GM12872 (cell line): ENCODE data around the gene CYGB.

Experiments
- TF ChIP-seq, protein P1 (sequence below): IDR thresholded peaks from 3 replicates; pipeline ENCODE4 v1.5.1; 2011; ENCODE audit warnings: low read depth, mild to moderate bottlenecking, low read length, moderate library complexity; ENCODE audit not compliant: insufficient read depth

Gene CYGB

DNA sequence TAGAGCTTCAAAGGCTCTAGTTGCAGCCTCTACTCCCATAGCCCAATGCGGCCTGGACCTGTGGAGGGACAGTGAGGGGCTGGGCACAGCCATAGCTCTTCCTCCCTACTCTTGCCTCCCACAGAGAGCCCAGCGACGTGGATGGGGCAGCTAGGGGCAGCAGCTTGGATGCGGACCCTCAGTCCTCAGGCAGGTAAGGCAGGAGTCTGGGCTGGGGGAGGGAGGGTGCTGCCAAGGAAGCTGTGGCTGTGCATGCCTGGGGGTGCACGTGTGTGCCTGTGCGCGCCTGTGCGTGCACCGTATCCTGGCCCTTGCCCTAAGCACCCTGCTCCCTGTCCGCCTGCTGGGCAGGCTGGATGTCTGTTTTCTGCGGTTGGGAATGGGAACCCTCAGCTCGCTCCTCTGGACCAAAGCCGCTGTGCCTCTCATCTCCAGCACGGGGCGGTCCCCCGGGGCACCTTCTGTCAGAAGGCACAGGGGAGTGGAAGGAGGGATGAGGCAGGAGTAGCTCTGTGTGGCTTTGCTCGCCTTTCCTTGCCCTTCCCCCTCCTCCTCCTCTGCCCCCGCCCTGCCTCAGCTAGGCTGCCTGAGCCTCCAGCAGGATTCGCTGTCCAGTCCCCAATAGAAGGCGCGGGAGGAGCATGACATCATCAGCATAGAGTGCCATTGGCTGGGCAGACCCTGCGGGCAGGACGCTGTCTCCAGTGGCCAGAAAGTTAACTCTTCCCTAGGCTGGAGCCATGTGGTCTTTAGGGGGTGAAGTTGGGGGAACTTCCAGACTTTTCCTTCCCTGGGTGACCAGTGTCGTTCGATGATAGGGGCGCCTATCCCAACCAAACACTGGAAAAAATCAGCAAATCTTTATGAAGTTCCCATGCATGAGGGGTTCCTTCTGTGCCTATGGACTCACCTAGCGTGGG is 3.1 kb upstream of the CYGB start:
- TF ChIP-seq, protein P1, sequence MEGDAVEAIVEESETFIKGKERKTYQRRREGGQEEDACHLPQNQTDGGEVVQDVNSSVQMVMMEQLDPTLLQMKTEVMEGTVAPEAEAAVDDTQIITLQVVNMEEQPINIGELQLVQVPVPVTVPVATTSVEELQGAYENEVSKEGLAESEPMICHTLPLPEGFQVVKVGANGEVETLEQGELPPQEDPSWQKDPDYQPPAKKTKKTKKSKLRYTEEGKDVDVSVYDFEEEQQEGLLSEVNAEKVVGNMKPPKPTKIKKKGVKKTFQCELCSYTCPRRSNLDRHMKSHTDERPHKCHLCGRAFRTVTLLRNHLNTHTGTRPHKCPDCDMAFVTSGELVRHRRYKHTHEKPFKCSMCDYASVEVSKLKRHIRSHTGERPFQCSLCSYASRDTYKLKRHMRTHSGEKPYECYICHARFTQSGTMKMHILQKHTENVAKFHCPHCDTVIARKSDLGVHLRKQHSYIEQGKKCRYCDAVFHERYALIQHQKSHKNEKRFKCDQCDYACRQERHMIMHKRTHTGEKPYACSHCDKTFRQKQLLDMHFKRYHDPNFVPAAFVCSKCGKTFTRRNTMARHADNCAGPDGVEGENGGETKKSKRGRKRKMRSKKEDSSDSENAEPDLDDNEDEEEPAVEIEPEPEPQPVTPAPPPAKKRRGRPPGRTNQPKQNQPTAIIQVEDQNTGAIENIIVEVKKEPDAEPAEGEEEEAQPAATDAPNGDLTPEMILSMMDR: no peak

DNA sequence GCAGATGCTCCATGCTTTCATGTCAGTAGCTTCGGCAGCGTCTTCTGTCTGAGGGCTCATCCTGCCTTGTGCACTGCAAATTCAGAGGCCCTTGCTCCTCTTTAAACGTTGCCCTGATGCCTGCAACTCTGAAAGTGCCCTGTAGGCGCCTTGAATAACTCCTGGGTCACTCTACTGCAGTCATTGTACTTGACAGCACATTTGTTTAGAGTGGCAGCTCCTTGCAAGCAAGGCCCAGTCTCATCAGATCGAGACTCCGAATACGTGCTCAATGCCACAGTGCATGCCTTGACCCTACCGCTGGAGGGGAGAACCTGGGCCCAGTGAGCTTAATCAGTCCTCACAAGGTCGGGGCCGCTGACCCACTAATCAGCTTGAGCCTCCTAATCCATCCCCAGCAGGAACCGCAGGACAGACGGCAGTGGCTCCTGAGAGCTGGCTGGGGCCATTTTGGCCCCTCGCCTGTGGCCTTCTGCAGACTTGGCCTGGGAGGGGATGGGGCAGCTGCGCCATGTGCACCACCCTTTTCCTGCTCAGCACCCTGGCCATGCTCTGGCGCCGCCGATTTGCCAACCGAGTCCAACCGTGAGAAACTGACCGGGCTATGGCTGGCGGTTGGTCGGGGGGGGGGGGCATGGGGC is 2.2 kb upstream of the CYGB start, which contains the start of gene PRCD:
Gene PRCD (plus strand): TSS at position 414 of the 641 bp plus-strand sequence. CDS start 98 bp downstream, at position 512.
- TF ChIP-seq, protein P1: peak; percentile 27; the same call in 1 of the 3 replicates

DNA sequence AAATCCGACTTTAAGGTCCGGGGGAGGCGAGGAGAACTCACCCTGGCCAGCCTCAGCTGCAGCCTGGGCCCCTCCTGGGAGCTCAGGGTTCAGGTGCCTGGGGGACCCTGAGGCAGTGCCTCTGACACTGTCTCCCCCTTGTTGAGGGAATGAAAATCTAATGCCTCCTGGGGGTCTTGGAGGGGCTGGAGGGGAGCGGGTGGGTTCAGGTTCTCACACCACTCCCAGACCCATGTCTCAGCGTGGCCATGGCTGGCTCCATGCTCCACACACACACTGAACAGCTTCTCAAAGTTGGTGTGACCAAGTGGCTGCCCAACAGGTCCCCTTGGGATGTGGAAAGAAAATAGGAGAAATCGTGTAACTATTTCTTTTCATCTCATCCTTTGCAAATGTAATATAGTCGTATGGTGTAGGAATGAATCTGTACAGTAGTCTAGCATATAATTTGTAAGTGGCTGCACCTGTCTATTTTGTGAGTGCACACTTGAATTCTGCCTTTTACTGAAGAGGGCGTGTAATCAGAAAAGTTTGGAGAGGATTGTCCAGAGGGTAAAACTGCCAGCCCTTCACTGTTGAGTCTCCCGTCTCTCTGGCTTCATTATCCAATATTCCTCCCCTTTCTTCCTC is 1.5 kb upstream of the CYGB start:
- TF ChIP-seq, protein P1: no peak

DNA sequence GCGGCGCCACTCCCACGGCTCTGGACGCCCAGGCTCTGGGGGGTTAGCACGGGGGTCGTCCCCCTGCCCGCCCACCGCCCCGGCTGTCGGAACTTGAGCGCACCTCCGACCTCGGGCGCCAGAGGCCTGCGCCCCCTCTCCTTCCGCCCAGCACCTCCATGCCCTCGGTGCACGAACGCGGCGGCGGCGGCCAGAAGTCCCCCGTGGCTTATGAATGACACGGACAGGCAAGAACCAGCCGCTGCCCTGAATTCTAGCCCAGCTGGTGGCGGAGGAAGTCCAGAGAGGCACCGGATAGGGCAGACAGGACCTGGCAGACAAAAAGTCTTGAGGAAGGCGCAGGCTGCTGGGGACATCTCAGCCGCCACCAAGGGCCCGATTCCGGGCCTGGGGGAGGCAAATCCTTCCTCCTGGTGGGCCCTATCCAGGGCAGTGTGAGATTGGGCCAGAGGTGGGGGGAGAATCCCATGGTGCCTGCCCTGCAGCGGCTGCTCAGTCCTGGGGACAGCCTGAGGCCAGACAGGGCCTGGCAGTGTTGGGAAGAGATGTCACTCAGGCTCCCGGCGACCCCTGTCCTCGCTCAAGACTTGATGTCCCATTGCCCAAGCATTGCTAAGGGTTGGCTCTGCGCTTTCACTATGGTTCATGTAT is 897 bp upstream of the CYGB start:
- TF ChIP-seq, protein P1: no peak

DNA sequence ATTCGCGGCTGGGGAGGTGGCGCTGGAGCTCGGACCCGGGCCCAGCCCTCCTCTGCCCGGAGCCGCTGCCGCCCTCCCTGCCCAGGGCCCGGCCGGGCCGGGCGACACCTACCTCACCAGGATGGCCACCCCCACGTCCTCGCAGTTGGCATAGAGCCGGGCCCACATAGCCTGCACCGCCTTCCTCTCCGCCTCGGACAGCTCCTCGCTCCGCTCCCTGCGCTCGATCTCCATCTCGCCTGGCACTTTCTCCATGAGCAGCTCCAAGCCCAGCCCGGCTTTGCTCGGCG is 276 bp downstream of the CYGB start:
- TF ChIP-seq, protein P1: no peak

DNA sequence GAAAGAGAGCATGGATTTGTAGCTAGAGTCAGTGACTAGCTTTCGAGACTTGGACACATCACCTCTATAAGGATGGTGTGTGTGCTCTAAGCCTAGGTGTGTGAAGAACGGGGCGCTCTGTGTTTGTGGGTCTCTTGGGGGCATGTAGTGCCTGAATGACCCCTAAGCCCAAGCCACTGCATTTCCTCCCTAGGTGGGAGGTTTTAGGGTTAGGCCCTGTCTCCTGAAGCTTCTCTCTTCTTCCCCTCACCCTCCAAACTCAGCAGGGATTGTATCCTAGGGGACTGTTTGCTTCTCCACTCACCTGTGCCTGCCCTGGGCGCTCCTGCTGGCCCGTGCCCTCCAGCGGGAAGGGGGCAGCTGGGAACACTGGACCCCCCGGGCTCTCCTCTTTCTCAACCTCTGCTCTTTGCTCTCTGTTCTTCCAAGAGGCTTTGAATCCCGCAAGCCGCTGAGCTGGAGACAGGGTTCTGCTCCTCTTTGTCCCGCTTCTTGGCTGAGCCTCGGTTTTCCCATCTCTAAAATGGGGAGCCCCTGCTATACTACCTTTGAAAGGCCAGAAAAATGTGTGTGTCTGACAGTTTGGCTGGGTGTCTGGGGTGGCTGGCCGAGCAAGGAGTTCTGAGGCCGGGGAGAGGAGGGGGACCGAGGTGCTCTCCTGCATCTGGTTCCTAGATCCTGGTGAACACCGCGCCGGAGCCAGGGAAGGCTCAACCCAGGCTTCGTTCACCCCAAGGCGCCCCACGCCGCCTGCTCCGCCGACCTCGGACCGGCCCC is 810 bp downstream of the CYGB start:
- TF ChIP-seq, protein P1: no peak
